ENCODE data around the gene NUP85.
"Not testable (repeated sequence)": the region's sequence is repeated elsewhere in the genome, so short reads cannot be mapped to it uniquely, and the experiment has no call there.

Gene NUP85

DNA sequence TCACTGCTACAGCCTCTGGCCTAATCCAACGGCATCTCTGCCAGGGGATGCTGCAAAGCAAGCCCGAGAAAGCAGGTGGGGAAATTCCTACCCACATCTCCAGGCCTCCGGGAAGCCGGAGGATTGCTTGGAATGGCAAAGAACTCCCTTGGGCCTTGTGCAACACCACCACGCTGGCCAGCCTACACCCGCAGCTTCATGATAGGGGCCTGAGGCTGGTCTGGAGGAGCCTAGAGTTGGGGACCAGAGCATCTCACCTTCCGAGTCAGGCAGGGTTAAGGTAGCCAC, 35.6 kb downstream of the NUP85 start:
- DNase-seq (ENCODE audit: low spot score), result no peak

DNA sequence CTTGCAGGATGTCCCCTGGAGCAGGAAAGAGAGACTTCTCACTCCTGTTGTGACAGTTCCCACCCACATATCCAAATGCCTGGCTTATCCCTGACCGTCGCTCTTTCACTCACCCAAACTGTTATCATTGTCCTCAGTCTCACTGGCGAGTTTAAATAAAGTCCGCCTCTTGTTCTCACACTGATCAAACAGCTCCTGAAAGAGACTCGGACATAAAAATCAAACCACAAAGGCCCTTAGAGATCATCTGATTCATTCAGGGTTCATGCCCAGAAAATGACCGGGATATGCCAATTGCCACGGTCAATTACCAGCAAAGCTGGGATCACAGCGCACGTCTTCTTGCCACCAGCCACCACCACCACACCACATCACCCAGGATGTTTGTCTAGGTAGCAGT, 36.0 kb downstream of the NUP85 start:
- no peak for DNase-seq (ENCODE audit: low spot score)

DNA sequence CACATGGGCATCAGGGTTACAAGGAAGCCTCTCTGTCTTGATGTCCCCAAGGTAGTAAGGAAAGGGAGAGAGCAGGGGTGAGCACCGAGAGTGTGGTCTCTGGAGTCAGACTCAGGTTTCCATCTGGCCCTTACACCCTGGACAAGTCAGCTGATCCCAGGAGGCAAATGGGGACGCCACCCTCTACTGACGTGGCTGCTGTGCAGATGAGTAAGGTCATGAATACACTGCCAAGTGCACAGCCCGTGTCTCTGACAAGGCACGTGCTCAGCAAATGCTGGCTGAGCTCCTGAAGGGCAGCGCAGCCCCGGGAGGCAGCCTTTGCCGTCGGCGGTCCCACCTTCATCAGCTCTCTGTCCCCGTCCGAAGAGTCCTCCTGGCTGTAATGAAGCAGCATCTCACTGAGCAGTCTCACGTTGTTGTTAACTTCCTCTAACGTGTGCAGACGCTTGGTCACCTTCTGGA, 36.5 kb downstream of the NUP85 start:
- DNase-seq (ENCODE audit: low spot score), result no peak

DNA sequence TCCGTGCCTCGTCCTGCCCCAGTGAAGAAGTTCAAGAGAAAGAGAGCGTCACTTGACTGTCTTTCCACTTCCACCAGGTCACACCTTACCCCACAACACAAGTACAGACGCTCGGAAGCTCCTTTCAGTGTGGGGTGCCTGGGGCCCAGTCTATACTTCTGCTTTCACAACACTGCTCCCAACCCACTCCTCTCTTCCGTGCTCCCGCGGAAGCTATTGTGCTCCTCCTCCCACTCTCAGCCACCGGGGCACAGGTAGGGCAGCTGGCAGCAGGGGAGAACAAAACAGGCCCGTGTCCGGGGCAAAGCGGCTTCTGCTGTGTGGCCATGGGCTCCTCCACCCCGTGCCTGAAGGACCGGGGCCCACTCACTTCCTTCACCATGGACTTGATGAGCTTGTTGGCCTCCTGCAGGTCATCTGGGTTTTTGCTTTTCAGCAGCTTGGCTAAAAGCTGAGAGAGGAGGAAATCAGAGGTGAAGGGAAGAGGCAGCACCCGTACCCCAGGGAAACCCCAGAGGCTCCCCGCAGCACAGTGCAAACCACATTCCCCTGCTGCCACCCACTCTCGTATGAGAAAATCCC, 37.1 kb downstream of the NUP85 start:
- DNase-seq (ENCODE audit: low spot score), result no peak

DNA sequence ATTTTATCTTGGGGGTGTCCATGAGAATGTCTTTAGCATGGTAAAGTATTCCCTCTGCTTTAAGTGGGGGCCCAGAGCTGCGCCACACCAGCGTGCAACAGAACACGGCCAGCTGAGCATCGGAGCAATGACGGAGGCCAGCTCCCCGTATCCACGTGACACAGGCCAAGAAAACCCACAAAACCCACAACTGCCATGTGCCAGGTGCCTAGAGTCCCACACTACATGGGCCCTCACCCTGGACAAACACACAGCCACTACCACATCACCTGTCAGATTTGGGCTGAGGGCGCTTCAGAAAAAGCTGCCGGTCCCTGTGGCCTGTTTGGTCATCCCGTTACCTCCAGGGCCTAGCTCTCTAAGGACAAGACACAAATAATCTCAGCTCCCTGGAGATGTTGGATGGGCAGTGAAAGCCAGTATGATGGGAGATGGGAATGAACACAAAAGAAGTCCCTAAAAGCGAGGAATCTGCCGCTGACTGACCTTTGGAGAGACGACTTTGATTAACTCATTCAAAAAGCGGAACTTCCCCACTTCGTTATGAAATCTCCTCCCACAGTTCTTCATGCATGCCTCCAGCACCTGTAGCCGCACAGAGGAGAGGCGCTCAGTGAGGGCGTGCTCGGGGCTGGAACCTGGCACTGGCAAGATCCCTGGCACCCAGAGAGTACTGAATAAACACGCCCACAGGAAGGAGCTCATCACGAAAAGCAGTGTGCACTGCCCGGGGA, 38.8 kb downstream of the NUP85 start:
- no peak for DNase-seq (ENCODE audit: low spot score)

DNA sequence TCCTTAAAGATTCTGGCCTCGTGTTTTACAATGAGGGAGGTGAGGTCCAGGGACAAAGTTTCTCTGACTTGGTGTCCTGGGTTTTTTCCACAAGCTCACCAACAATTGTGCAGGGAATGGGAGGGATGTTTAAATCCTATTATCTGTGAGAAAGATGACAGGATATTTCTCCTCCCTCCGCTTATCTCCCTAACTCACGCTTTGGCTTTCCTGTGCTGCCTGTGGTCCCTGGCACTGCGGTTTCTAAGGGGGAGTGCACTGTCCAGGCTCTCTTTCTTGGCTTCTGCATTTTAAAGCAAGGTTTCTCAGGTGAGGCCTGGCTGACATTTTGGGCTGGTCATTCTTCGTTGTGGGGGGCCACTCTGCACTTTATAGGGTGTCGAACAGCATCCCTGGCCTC, 39.5 kb downstream of the NUP85 start:
- no peak for DNase-seq (ENCODE audit: low spot score)

DNA sequence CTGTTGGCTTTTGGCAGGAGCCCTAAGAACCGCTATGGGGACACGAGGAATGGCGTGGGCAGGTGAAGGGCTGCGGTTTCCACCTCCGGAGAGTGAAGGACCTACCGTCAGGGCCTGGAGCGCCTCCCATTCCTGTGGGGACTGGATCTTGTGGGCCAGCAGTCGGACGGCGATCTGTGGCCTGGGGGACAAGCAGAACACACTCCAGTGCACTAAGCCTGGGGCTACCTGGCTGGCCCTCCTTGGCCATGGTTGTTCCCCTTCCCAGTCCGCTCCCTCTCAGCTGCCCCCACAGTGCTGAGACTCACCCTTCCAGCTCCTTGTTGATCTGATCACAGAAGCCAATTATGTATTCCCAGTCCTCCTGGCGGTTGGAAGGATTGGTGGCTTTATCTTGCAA, 40.9 kb downstream of the NUP85 start:
- DNase-seq (ENCODE audit: low spot score), result no peak

DNA sequence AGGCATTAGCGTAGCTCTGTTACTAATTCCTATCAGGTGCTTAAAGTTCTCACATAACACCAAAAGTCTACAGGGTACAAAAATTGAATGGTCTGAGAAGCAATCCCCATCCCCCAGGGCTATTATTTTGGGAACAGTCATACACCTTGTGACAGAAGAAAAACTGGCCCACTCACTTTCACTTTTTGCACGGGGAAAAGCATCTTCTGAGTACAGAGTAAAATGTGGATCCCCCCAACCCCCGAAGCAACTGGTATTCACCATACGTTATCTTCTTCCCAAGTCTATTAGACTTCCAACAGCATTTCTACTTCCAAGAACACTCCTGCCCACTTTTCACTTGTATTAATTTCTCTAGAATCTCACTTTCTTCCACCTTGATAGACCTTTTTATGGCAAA, 44.1 kb downstream of the NUP85 start:
- DNase-seq (ENCODE audit: low spot score), result no peak

DNA sequence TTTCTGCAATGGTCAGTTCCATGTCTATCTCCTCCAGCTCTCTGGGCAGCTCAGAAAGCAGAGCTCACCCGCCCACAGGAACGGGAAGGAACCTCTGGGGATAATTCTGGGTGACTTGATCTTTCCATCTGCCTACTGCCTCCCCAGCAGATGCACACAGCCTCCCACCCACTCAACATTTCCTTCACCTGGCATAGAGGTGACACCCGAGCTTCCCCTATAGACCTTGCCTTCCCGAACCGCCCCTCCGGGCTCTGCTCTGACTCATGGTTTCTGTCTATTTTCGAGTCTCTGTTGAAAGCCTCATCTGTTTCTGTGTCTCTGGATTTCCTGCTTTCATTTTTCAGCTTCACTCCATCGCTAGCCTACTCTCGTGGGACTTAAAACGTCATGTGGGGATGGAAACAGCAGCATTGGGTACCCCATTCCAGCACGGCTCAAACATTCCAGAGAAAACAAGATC, 44.6 kb downstream of the NUP85 start:
- DNase-seq (ENCODE audit: low spot score), result no peak

DNA sequence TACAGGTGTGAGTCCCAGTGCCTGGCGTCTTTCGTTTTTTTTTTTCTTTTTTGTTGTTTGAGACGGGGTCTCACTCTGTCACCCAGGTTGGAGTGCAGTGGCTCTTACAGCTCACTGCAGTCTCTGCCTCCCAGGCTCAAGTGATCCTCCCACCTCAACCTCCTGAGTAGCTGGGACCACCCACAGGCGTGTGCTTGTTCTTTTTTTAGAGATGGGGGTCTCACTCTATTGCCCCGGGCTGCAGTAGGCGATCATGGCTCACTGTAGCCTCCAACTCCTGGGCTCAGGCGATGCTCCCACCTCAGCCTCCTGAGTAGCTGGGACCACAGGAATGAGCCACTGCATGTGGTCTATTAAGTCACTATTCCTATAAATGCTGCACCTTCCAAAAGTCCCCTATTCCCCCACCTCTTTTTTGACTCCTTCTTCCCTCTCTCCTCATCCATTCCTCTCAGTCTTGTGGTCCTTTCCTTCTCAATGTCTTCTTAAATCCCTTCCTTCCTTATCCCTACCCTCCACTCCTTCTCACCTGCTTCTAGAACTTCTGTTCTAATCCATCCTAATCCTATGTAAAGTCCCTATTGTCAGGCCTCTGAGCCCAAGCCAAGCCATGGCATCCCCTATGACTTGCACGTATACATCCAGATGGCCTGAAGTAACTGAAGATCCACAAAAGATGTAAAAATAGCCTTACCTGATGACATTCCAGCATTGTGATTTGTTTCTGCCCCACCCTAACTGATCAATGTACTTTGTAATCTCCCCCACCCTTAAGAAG, 46.7 kb downstream of the NUP85 start:
- DNase-seq (ENCODE audit: low spot score), result no peak

DNA sequence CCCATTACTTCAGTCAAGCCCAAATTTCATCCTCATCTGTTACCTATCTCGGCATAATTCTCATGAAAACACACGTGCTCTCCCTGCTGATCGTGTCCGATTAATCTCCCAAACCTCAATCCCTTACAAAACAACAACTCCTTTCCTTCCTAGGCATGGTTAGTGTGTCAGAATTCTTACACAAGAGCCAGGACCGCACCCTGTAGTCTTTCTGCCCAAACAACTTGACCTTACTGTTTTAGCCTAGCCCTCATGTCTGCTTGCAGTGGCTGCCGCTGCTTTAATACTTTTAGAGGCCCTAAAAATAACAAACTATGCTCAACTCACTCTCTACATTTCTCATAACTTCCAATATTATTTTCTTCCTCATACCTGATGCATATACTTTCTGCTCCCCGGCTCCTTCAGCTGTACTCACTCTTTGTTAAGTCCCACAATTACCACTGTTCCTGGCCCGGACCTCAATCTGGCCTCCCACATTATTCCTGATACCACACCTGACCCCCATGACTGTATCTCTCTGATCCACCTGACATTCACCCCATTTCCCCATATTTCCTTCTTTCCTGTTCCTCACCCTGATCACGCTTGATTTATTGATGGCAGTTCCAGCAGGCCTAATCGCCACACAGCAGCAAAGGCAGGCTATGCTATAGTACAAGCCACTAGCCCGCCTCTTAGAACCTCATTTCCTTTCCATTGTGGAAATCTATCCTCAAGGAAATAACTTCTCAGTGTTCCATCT, 50.6 kb downstream of the NUP85 start:
- DNase-seq (ENCODE audit: low spot score), result not testable (repeated sequence)

DNA sequence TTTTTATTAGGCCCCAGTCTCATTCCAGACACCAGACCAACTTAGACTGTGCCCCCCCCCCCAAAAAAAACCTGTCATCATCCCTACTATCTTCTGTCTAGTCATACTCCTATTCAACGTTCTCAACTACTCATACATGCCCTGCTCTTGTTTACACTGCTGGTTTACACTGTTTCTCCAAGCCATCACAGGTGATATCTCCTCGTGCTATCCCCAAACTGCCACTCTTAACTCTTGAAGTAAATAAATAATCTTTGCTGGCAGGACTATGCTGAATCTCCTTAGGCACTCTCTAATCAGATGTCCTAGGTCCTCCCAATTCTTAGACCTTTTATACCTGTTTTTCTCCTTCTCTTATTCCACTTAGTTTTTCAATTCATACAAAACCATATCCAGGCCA, 51.7 kb downstream of the NUP85 start:
- not testable (repeated sequence) for DNase-seq (ENCODE audit: low spot score)

DNA sequence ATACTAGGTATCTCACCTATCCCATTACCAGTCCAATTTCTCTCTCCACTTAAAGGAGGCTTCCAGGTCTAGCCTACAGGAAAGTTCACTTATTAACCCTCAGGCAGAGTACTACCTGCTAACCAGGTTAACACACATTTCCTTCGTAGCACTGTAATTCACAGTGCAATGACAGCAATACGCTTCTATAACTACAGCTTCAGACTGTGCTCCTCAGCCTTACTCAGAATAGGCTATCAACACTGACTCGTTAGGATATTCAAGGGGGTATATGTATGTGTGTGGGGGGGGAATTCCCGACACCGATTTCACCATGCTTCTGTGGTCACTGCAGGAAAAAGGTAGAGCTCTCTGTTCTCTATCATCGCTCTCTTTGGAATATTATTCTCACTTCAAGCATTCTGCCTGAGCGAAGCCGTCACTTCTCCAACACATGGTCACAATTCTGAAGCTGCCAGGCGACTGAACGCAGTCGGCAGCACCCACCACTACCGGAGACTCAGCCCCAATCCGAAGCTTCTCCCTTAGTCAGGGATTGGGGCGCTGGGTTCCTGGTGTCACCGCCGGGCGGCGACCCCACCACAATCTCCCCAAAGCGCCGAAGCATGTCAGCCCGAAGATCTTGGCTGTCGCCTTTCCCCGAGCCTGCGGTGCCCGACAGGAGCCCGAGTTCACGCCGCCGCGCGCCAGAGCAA, 55.3 kb downstream of the NUP85 start:
- no peak for DNase-seq (ENCODE audit: low spot score)

DNA sequence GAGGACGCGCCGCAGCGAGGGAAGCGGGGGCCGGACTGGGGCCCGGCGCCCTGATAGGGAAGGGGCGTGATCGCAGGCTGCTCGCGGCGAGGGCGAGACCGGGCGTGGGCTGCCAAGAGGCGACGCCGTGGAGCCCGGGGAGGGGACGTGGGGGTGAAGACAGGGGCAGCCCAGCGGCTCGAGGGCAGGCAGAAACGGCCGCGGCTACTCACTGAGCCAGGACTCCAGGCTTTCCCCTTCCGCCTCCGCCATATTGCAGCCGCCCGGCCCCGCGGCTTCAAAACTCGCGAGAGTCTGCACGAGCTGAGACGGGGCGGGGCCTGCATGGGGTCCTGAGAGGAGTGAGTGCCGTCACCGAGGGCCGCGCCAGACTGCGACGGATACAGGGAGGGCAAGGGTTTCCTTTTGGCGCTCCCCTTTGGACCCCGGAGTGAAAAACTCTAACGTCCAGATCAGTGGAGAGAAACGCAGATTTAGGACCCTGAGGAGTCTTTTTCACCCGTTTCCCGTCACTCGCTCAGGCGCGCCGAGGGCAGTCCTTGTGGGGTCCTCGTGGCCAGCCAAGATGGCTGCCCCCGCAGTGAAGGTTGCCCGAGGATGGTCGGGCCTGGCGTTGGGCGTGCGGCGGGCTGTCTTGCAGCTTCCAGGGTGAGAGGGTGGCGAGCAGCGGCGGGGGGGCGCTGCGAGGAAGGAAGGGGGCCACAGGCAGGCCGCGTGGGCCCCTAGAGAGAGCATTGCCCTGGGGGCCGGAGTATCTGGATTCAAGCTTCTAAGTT, 56.0 kb downstream of the NUP85 start, which contains the start of the genes GGA3 and MRPS7:
Gene GGA3 (minus strand): TSS at position 271 of the 776 bp plus-strand sequence. CDS start 19 bp downstream, at position 252.
Gene MRPS7 (plus strand): TSS at position 544 of the 776 bp plus-strand sequence. CDS start 22 bp downstream, at position 566.
- DNase-seq (ENCODE audit: low spot score), result peak; percentile 97

DNA sequence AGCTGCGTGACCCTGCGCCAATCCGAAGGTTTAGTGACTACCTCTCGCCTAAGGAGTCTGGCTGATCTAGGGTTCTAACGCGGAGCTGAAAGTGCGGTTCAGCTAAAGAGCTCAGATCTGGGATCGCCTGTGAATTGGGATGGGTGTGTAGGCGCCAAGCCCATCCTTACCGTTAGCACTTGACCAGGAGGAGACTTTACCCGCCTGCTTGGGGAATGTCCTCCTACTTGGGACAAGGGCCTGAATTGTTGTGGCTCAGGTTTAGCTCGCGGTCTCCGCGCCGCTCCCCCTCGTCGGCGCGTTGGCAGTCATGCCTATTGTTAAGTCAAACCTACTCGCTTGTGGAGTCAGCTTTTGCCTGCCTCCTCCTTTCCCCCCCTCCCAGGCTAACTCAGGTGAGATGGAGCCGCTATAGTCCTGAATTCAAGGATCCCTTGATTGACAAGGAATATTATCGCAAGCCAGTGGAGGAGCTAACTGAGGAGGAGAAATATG, 56.7 kb downstream of the NUP85 start:
- DNase-seq (ENCODE audit: low spot score), result no peak

DNA sequence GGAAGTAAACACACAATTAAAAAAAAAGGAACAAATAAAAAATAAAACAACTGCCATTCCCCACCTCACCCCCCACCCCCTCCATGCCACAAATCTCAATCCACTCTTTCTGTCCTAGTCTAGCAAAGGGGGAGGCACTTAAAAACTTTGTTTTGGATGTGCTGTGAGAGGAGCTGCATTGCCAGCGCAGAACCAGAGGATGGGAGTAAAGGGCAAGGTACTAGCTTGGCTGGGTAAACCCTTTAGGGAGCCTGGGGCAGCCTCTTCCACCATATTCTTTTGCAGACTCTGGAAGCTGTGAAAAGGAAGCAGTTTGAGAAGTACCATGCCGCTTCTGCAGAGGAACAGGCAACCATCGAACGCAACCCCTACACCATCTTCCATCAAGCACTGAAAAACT, 57.6 kb downstream of the NUP85 start:
- DNase-seq (ENCODE audit: low spot score), result no peak

DNA sequence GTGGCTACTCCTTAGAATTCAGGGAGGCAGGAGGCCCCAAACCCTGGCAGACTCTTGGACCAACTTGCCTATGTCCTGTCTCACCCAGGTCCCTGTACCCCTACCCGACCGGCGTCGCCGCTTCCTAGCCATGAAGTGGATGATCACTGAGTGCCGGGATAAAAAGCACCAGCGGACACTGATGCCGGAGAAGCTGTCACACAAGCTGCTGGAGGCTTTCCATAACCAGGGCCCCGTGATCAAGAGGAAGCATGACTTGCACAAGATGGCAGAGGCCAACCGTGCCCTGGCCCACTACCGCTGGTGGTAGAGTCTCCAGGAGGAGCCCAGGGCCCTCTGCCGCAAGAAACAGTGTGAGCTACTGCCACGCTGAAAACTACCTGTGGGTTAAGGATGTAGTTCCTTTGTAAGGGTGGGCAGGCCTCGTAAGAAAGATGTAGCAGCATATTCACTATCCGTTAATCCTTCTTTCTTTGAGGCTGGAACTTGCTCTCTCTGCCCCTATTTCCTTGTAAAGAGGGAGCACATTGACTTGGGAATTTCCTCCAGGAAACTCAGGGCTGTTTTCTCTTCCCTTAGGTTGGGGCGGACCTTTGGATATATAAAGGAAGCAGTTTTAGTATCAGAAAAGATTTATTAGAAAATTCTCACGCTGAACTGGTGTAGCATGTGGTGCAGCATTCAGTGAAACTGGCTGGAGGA, 60.3 kb downstream of the NUP85 start:
- no peak for DNase-seq (ENCODE audit: low spot score)

DNA sequence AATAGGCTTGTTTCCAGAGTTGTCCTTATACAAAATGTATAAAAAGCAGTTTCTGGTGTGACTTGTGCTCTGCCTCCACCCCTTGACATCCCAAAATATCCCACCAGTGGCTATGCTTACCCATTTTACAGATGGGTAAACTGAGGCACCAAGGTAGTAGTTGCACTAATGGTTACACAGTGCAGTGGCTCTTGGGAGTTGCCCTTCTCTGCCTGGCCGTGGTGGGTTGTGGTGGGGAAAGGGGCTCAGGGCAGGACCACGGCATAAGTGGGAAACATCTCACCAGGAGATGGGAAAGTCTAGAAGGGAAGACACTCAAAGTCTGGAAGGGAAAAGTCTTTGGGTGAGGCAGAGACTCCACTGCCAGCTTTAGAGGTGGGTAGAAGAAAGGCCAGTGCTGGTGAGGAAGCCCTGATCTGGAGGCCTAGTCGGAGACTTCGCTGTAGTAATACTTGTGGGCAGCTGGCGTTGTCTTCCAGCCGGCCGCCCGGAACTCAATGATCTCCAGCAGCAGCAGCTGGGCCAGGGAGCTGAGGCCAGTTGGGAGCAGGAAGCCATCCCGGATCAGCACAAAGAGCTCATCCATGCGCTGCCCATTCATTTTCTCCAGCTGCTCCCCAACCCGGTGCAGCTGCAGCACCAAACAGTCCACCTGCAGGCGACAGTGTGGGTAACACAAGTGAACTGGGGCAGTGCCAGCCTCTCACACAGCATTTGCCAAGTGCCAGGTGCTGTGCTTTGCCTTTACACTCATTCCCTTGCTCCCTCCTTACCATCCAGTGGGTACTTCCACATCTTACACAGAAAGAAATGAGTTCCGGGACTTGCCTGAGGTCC, 61.1 kb downstream of the NUP85 start:
- DNase-seq (ENCODE audit: low spot score), result no peak

DNA sequence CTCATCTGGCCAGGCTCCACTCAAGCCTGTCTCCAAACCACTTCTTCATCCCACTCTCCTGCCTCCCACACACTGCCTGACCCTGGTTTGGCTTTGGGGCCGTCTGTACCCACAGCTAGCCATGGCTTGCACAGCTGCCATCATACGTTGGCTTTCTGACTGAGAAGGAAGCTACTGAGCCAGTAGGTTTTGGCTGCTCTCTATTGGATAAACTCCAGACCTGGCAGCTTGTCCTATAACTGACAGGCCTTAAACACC, 61.6 kb downstream of the NUP85 start:
- no peak for DNase-seq (ENCODE audit: low spot score)
